DND-41 (cell line): ENCODE measurements around the gene WNT3.
"Not testable (repeated sequence)": the region's sequence is repeated elsewhere in the genome, so short reads cannot be mapped to it uniquely, and the experiment has no call there.

Source experiments
- ATAC-seq: fragments of 200-7000 bp; cut with Tn5 transposase; 3 replicates; pipeline ENCODE4 v1.9.1; 2021; ENCODE audit warnings: low read depth; ENCODE audit not compliant: insufficient read depth
- DNase-seq: peaks from one replicate; pipeline ENCODE4 v3.0.0-alpha.2; 2020
- H2AFZ ChIP-seq: 2 replicates; pipeline ENCODE4 v1.6.0; 2012; ENCODE audit warnings: low read depth, low read length
- H3K27ac ChIP-seq: 2 replicates; pipeline ENCODE4 v1.5.1; 2012; ENCODE audit warnings: low read length, inconsistent platforms
- H3K27me3 ChIP-seq: fragments of 200-600 bp; sonication (generic); 2 replicates; pipeline ENCODE4 v1.6.0; 2012; ENCODE audit warnings: low read length, mild to moderate bottlenecking, inconsistent platforms; ENCODE audit not compliant: insufficient read depth, poor library complexity
- H3K36me3 ChIP-seq: 2 replicates; pipeline ENCODE4 v1.5.1; 2012; ENCODE audit warnings: low read length, inconsistent platforms; ENCODE audit not compliant: insufficient read depth
- H3K4me1 ChIP-seq: 2 replicates; pipeline ENCODE4 v1.5.1; 2012; ENCODE audit warnings: mild to moderate bottlenecking, low read length; ENCODE audit not compliant: insufficient read depth
- H3K4me2 ChIP-seq: 2 replicates; pipeline ENCODE4 v1.6.0; 2012; ENCODE audit warnings: mild to moderate bottlenecking, moderate library complexity, low read length, inconsistent platforms; ENCODE audit not compliant: insufficient read depth
- H3K4me3 ChIP-seq, 2 experiments: fragments of 200-600 bp in 1 of 2; shearing (Covaris generic) in 1 of 2; 2 replicates each; pipeline ENCODE4 v1.5.1; 2012 to 2016; ENCODE audit warnings: inconsistent platforms in 2 of 2, low read length in 2 of 2, mild to moderate bottlenecking in 2 of 2, low read depth in 1 of 2, moderate library complexity in 1 of 2
- H3K79me2 ChIP-seq: 2 replicates; pipeline ENCODE4 v1.6.0; 2012; ENCODE audit warnings: low read length, inconsistent platforms; ENCODE audit not compliant: insufficient read depth
- H3K9ac ChIP-seq: 2 replicates; pipeline ENCODE4 v1.6.0; 2012; ENCODE audit warnings: low read depth, mild to moderate bottlenecking, inconsistent platforms, low read length, moderate library complexity
- H3K9me3 ChIP-seq: 2 replicates; pipeline ENCODE4 v1.5.1; 2012; ENCODE audit warnings: low read length, moderate library complexity, mild to moderate bottlenecking, inconsistent platforms; ENCODE audit not compliant: insufficient read depth, severe bottlenecking
- H4K20me1 ChIP-seq: 2 replicates; pipeline ENCODE4 v1.6.0; 2012; ENCODE audit warnings: low read length; ENCODE audit not compliant: insufficient read depth
- CTCF ChIP-seq: IDR thresholded peaks from 2 replicates; pipeline ENCODE4 v1.5.1; 2012; ENCODE audit warnings: borderline replicate concordance, low read length, moderate library complexity, mild to moderate bottlenecking; ENCODE audit not compliant: poor library complexity, severe bottlenecking; ENCODE audit errors: extremely low read depth
- EZH2 ChIP-seq: IDR thresholded peaks from 3 replicates; pipeline ENCODE4 v1.6.1; 2012; ENCODE audit warnings: borderline replicate concordance, low read depth, mild to moderate bottlenecking, moderate library complexity, low read length, inconsistent platforms; ENCODE audit not compliant: severe bottlenecking

The WNT3 gene

GRCh38 chr17:46793541-46793940 lies 25.0 kb downstream of the WNT3 start:
- TF ChIP-seq CTCF (no peak), EZH2 (no peak)
- Histone ChIP-seq H3K4me2 (no peak overlapping the region), H2AFZ (no peak overlapping the region)

GRCh38 chr17:46793023-46793422 lies 25.5 kb downstream of the WNT3 start:
- H3K9me3 ChIP-seq, DNase-seq, H3K27me3 ChIP-seq, H3K79me2 ChIP-seq, H3K27ac ChIP-seq, H2AFZ ChIP-seq, H3K36me3 ChIP-seq, H3K9ac ChIP-seq, H3K4me3 ChIP-seq, H3K4me2 ChIP-seq, H4K20me1 ChIP-seq, H3K4me1 ChIP-seq, ATAC-seq: not testable (repeated sequence)

More at GRCh38 chr17:46793541-46793940, 25.0 kb downstream of the WNT3 start:
- Histone ChIP-seq H3K9ac (no peak overlapping the region), H3K9me3 (no peaks in the 10 kb centered on the region), H3K4me3 (no peak overlapping the region), H4K20me1 (no peaks in the 10 kb centered on the region), H3K36me3 (no peaks in the 10 kb centered on the region), H3K27me3 (peaks cover 9% of the 10 kb centered on the region), H3K79me2 (no peaks in the 10 kb centered on the region), H3K27ac (no peak overlapping the region), H3K4me1 (no peaks in the 10 kb centered on the region)
- DNase-seq: no peak
- no peak for ATAC-seq

GRCh38 chr17:46792071-46792470 lies 26.4 kb downstream of the WNT3 start:
- no peaks in the 10 kb centered on the region for H3K79me2 ChIP-seq
- peaks cover 9% of the 10 kb centered on the region for H3K27me3 ChIP-seq
- TF ChIP-seq CTCF: no peak
- no peak for TF ChIP-seq EZH2
- no peak overlapping the region for H2AFZ ChIP-seq
- H3K4me2 ChIP-seq: no peak overlapping the region
- DNase-seq (no peak), ATAC-seq (no peak)
- no peak overlapping the region for H3K9ac ChIP-seq
- H3K27ac ChIP-seq: no peak overlapping the region
- H4K20me1 ChIP-seq: no peaks in the 10 kb centered on the region
- H3K4me1 ChIP-seq: no peaks in the 10 kb centered on the region
- no peaks in the 10 kb centered on the region for H3K36me3 ChIP-seq
- H3K9me3 ChIP-seq: no peaks in the 10 kb centered on the region
- no peak overlapping the region for H3K4me3 ChIP-seq

- DNase-seq (no peak), ATAC-seq (no peak)
- Histone ChIP-seq H3K9me3 (no peaks in the 10 kb centered on the region), H3K4me3 (no peak overlapping the region), H3K27me3 (peaks cover 7% of the 10 kb centered on the region), H2AFZ (no peak overlapping the region), H3K4me2 (no peak overlapping the region), H3K27ac (no peak overlapping the region), H4K20me1 (no peaks in the 10 kb centered on the region), H3K79me2 (no peaks in the 10 kb centered on the region), H3K4me1 (no peaks in the 10 kb centered on the region), H3K9ac (no peak overlapping the region), H3K36me3 (no peaks in the 10 kb centered on the region)
- no peak for TF ChIP-seq CTCF
- TF ChIP-seq EZH2: no peak
These were observed 27.0 kb downstream of the WNT3 start for GRCh38 chr17:46791531-46791930.
